Subcutaneous adipose tissue (tissue), 4 donors: ENCODE data around the gene PKP1. TPM values are rescaled to one million over a fixed set of nuclear protein-coding genes. Genes with fewer than 3 reads are reported as not detected.

Source experiments
- total RNA-seq, 4 donors: library from RNA; depleted of rRNA; stranded (reverse); fragments of >200 nt; gene quantifications; one replicate each; pipeline ENCODE4 v1.1.0, GENCODE V29; 2016
- TF ChIP-seq, protein P1 (sequence below): fragments of 450-650 bp; IDR thresholded peaks from one replicate; pipeline ENCODE4 v1.5.1; 2016; ENCODE audit warnings: low read depth, mild to moderate bottlenecking, control low read depth, antibody characterized with exemption, moderate library complexity

The PKP1 gene
- total RNA-seq, 4 donors from 2014 or later = 0.51 to 13.6 (median 6.2) TPM

DNA sequence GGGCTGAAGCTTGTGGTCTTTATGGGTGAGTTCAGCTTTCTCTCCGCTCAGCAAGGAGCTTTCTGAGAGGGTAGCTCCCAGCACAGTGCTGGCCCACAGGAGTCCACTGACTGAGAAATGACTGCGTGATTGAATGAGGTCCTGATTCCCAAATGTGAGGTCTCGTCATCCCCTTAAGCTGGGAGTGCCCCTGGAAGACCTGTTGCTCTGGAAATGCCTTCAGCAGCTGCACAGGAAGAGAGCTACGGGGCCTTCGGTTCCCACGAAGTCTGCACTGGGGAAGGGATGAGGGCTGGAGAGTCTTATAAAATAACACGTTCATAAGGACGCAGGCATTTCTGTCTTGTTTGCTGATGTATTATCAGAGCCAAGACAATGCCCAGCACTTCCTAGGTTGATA lies 80.2 kb downstream of the PKP1 start:
- TF ChIP-seq, protein P1, sequence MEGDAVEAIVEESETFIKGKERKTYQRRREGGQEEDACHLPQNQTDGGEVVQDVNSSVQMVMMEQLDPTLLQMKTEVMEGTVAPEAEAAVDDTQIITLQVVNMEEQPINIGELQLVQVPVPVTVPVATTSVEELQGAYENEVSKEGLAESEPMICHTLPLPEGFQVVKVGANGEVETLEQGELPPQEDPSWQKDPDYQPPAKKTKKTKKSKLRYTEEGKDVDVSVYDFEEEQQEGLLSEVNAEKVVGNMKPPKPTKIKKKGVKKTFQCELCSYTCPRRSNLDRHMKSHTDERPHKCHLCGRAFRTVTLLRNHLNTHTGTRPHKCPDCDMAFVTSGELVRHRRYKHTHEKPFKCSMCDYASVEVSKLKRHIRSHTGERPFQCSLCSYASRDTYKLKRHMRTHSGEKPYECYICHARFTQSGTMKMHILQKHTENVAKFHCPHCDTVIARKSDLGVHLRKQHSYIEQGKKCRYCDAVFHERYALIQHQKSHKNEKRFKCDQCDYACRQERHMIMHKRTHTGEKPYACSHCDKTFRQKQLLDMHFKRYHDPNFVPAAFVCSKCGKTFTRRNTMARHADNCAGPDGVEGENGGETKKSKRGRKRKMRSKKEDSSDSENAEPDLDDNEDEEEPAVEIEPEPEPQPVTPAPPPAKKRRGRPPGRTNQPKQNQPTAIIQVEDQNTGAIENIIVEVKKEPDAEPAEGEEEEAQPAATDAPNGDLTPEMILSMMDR = no peak

DNA sequence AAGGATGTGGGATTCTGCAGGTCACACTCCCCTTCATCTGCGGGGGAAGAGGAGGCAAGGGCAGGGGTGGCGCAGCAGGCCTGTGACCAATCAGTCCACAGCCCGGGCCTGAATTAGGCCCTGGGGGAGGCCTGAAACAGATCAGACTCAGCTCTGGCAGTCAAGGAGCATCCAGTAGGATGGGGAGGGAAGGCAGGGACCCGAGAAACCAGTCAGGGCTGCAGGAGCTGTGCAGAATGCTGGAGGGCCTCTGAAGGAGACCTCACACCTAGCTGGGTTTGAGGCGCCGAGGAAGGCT lies 81.5 kb downstream of the PKP1 start:
- TF ChIP-seq, protein P1 = no peak

DNA sequence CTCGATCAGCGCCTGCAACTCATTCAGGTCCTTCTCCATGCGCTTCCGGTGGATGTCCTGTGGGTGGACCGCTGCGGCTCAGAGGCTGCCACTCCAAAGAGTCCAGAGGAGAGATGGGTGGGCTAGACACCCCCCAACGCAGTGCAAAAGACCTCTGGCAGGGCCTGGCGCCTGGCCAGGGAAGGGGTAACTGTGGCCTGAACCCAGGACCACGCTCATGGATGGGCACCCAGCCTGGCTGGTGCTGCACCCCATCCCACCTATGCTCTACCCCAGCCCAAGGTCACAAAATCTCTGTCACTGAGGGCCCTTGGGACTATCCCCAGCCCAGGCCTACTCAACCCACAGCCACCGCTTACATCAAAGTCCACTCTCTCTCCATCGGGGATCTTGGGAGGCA lies 81.9 kb downstream of the PKP1 start:
- TF ChIP-seq, protein P1 = no peak

DNA sequence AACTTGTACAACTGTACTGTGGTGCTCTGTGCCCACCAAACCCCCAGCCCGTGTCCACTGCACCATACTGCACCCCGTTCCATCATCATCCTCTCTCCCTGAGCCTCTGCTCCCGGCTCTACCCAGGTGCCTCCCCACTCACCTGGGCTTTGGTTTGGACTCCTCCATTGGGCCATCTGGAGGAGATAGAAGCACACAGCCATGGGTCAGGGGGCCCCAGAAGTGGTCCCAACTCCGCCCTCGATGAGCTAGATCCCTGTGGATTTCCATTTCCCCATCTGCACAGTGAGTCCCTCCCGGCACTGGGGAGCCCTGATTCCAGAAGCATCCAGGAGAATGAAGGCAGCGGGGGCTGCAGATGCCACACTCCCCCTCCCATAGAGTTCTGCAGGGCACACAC lies 83.4 kb downstream of the PKP1 start:
- TF ChIP-seq, protein P1 = no peak

DNA sequence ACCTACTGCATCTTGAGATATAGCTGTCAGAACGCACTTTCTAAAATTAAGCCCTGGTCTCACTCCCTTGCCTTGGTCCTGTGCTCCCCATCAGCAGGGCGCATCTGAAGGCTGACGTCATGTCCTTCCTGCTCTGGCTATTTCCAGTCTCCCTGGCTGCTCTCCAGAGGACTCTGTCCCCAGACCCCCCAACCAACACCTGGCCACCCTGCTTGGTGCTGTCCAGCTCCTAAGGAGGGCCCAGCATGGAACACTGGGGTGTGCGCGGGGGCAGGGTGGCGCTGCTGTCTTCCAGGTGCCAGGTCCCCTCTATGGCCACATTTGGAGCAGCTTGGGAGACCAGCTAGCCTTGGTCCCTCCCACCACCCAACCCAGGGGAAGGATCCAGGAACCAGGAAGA lies 85.9 kb downstream of the PKP1 start:
- TF ChIP-seq, protein P1 = no peak

DNA sequence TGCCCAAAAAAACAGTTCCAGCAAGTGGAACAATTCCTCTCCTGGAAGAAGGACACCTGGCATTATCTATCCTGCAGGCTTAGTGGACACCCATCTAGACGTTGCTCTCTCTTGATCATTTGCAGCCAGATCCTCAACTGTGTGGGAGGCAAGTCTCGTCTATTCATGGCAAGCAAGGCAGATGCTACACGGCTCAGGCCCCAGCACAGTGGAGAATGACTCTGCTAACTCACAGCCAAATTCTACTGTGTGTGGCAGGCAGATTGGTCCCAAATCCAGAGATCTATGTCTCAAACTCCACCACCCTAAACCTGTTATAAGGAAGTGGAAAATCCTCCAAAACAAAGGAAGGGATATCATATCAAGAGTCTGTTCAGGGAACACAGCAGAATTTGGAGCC lies 87.2 kb downstream of the PKP1 start:
- TF ChIP-seq, protein P1 = no peak

DNA sequence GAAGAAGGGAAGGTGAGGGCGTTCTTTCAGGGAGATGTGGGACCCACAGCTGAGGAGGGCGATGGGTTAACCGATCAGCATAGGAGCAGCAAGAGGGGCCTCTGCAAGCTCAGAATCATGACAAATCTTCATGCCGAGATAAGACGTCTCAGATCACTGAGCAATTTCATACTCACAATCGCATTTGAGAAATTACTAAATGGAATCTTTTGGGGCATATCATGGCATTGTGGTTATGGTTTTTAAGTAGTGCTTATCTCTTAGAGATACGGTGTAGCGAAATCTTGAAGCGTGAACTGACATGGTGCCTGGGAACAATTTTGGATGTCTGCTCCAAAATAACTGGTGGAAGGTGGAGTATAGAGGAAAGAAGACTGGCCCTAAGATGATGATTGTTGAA lies 88.0 kb downstream of the PKP1 start:
- TF ChIP-seq, protein P1 = no peak

DNA sequence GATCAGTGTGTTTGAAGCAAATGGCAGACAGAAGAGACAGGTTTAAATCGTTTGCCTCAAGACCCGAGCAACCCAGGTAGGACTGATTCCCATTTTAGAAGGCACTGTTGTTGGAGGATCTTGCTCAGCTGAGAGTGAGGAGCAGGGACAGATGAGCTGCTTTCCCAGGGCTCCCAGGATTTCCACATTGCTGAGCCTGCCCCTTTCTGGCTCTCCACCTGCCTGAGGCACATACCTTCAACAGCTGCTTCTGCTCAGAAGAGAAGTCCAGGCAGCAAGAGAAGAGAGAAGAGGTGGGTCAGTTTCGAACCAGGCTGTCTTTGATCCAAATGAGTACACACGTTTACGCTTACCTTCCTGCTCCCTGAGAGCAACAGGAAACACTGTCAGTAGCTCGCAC lies 88.5 kb downstream of the PKP1 start:
- TF ChIP-seq, protein P1 = no peak
